GM21526 (cell line): Measurements from ENCODE around the gene PRR19.
A peak's percentile ranks its signal among the peaks of the same experiment; 100 is the strongest.
"Not testable (repeated sequence)": the region's sequence is repeated elsewhere in the genome, so short reads cannot be mapped to it uniquely, and the experiment has no call there.

ENCODE experiments used
- ATAC-seq: cut with Tn5 transposase; IDR thresholded peaks from one replicate; pipeline ENCODE4 v1.9.1; 2021; ENCODE audit warnings: moderate library complexity; ENCODE audit not compliant: unreplicated experiment, low FRiP score

PRR19 gene, protein sequence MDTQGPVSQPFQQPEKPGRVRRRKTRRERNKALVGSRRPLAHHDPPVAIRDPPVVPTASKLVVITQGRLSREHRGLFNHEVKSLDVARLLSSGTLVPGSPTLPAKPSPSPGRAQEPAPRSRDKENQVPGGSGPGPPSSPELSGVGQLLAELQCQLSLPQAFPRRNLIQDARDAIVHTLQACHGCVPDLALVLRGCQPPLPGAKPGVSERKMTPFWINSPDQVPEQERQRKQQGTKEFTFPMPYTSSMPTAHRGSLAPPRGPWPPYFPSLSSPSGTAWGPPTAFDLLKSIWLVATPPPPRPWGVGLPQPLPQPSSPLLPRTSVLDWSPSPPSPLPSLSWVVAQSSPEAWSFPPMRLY

DNA sequence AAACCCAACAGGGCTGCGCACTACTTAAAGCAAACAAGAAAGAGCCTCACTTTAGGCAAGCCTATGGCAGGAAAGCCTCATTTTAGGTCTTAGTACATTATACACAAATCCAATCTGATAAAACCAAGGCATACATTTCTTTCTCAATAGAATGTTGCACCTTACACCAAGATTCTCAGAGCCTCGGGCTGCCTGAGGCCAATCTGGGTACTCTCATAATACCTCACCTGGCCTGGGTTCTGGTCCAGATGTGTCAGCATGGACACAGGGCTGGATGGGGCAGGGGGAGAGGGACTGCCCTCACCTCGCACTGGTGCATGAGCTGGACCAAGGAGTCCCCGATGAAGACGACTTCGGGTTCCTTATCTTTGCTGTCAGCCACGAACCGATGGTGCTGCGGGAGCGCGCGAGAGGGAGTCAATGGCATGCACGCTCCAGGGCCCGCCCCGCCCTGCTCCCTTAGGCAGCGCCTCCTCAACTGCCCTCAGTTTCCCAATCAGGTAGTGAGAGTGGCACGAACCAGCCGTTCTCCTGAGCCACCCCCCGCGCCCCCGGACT, at the start of gene PRR19:
Gene PRR19, plus strand, starts transcription at position 487 of the 558 bp plus-strand sequence. CDS start 7,453 bp downstream, outside the sequence.
- no peak for ATAC-seq

DNA sequence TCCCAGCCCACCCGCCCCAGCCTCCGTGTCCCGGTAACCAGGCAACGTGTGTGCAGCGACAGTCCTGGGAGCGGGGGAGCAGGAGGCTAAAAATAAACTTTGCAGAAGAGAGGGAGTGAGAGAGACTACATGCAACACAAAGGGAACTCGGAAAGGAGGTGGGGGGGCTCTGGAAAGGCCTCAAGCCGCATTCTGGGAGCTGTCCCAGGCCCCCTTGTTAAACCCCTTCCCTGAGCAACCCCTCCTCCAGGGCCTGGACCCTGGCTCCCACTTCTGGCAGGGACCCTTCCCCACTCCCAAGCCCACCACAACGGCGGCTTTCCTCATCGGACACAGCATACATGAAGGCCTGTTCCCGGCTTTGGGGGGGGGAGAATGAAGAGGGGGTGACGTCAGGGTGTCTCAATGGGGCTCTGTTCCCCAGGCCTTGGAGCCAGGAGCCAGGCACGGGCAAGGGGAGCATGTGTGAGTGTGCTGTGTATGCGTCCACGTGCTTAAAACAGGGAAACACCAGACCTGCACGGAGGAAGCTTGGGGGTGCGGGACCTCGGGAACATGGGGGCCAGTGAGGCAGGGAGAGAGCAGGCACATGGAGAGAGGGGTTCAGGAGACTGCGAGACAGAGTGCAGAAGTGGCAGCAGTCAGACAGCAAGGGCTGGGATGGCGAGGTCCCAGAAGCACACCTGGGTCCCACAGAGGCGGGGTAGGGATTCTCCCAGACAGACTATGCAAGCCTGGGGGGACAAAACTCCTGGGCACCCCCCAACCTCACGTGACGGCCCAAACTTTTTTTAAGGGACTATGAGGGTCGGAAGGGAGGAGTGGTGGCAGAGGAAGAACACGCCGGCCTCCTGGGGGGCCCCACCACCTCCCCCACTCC, 49.3 kb upstream of the PRR19 start:
- ATAC-seq = no peak

DNA sequence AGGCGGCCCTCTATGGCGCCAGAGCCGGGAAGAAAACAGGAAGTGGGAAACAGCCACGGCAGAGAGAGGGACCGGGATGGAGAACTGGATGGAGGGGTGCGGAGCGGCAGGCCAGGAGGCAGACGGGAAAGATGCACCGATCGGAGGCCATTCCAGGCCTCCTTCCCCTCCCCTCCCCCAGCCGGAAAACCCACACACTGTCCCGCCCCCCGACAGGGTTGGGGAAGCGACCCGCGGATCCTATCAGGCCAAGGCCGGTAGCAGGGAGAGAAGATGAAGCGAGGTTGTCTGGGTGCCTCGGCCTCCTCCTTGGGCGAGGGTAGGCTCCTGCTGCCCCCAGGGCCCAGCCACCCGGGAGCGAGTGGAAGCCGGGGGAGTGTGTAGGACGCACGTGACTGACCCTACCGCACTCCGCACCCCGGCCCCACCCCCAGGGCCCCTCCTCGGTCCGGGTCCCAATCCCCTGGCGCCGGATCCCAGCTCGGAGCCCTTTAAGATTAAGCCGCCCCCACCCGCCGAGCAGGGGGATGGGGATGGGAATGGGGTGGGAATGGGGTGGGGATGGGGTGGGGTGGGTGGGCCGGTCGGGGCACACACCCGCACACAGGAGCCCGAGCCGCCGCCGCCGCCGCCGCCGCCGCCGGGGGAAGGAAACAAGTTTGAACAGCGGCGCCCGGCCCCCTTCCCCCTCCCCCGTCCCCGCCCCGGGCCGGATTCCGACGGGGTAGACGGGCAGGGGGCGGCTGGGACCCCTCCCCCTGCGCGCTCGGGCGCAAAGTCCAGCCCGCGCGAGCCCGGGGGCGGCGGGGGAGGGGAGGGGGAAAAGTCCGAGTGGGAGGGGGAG, 48.5 kb upstream of the PRR19 start:
- no peak for ATAC-seq

DNA sequence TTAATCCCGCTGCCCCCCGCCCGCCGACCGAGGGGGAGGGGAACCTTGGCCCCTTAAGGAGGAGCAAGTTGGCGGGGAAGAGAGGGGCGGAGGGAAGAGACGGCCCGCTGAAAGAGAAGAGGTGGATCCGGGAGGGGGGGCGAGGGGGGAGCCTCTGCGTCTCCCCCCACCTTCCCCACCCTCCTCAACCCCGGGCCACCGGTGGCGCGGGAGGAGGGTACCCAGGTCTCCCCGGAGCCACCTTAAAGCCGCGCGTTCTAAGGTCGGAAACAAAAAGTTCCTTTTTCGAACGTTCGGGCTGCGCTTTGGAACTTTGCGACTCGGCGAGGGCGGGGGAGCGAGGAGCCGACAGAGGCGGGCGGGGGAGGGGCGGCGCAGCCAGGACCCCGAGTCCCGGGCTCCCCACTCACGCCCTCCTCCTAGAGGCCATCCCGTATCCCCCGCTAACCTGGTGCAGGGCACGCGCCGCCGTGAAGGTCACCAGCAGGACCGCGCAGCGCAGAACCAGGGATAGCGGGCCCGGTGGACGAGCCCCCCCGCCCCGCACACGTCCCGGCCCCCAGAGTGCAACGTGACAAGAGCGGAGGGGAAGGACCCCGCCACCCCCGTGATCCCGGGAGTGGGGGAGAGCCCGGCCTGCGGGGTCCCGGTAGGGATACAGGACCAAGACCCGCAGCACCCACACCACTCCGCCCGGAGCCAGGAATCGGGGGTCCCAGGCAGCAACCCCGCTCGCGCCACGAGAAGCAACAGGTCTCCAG, 47.7 kb upstream of the PRR19 start:
- no peak for ATAC-seq

DNA sequence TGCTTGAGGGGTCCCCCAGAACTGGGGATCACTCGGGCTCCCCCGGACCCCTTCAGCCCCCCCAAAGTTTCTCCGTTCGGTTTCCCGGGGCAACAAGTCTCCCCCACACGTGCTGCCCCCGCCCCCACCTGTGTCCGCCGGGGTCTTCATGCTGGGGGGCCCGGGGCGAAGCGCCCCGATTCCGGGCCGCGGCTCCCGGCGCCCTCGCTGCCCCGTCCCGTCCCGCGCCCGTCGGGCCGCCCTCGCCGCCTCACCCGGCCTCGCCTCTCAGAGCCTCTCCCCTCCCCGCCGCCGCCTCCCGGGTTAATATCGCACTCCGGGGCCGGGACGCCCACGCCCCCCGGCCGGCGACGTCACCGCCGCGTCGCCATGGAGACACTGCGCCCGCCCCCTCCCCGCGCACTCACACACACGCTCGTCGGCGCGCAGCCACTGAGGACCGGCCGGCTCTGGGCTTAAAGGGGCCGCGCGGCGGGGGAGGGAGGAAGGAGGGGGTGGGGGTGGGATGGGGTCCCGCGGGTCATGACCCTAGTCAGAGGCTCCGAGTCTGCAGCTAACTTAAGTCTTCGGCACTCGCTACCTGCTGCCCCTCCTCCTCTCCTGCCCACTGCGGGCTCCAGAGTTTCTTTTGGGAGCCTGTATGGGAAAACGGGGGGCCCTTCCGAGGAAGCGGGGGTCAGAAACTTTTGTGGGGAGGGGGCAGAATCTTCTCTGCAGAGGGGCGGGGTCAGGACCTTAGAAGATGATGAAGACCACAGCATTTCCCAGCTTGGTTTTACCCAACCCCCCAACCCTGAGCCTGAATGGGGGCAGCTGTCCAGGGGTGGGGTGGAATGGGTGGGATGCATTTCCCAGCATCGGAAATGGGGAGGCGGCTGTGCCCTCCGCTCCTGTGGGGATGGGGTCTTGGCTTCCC, 46.8 kb upstream of the PRR19 start, which contains the start of gene ERF:
Gene ERF, minus strand, starts transcription at position 279 of the 916 bp plus-strand sequence. Its CDS starts 129 bp downstream, at position 150.
- ATAC-seq = no peak

DNA sequence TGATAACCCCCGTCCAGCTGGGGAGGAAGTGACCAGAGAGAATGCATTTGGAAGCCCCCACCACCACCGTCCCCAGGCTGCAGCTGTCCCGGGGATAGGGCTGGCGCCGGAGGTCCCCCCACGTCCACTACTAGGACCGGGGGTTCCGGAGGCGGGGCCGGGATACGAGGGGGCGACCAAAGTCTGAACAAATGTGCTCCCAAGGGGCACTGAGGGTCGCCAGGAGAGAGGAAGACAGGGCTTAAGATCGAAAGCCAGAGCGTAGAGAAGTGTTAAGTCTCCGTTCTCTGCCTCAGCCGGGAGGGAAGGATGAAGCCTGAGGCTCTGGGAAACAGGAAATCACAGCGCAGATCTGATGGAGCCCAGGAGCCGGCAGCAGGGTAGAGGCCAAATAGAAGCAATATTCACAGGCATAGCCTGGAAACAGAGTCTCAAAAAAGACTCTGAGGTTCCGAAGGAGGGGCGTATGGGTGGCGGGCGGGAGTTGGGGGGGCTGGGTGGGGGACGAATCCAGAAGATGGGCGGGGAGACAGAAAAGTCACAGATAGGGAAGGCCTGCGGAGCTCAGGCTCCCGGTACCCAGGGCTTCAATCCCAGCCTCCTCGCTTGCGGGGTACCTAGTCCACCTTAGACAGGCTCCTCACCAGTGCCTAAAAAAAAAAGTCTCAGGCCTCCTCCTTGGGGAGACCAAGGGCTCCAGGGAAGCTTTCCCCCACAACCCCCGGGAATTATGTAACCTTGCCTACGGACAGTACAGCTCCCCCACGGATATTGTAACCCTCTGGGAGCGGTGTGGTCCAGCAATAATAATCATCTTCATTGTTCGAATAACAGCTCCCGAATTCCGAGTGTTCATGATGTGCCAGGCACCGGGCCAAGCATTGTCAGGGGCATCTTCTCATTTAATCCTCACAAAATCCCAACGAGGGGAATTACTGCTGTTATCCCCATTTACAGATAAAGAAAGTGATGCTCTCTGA, 45.9 kb upstream of the PRR19 start:
- no peak for ATAC-seq

DNA sequence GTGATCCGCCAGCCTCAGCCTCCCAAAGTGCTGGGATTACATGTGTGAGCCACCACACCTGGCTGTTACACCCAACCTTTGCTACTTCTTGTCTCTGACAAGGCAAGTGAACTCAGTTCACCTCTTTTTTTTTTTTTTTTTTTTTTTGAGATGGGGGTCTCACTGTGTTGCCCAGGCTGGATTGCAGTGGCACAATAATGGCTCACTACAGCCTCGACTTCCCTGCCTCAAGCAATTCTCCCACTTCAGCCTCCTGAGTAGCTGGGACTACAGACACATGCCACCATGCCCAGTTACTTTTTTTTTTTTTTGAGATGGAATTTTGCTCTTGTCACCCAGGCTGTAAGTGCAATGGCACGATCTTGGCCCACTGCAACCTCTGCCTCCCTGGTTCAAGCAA, 44.1 kb upstream of the PRR19 start:
- not testable (repeated sequence) for ATAC-seq

DNA sequence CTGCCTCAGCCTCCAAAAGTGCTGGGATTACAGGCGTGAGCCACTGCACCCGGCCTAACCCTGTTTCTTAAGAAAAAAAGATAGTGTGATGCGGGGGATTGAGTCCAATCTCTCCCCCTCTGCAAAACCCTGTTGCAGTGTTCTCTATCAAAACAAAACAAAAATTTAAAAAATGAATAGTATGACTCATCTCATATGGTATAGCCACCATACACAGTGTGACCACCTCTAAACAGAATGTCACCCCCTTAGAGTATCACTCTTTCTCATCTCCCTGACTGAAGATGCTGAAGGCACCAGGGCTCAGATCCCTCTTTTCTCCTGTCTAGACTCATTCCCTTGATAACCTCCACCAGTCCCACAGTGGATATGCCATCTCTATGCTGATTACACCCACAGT, 40.2 kb upstream of the PRR19 start:
- no peak for ATAC-seq

DNA sequence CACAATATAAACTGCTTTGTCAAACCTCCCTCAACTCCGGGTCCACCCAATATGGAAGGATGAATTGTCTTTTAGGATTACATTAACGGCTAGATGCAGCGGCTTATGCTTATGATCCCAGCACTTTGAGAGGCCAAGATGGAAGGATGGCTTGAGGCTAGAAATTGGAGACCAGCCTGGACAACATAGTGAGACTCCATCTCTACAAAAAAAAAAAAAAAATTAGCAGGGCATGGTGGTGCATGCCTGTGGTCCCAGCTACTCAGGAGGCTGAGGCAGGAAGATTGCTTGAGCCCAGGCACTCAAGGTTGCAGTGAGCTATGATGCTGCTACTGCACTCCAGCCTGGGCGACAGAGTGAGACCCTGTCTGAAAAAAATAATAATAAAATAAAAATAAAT, 35.8 kb upstream of the PRR19 start:
- not testable (repeated sequence) for ATAC-seq

DNA sequence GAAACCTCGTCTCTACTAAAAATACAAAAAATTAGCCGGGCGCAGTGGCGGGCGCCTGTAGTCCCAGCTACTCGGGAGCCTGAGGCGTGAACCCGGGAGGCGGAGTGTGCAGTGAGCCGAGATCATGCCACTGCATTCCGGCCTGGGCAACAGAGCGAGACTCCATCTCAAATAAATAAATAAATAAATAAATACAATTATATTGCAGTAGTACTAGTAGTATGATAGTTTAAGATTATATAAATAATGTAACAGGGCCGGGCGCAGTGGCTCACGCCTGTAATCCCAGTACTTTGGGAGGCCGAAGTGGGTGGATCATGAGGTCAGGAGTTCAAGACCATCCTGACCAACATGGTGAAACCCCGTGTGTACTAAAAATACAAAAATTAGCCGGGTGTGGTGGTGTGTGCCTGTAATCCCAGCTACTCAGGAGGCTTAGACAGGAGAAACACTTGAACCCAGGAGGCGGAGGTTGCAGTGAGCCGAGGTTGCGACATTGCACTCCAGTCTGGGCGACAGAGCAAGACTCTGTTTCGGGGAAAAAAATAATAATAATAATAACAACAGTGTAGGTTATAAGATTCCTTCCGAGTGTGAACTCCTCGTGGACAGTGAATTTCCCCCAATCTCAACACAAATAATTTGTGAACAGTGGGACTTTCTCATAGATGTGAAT, 34.9 kb upstream of the PRR19 start:
- not testable (repeated sequence) for ATAC-seq

DNA sequence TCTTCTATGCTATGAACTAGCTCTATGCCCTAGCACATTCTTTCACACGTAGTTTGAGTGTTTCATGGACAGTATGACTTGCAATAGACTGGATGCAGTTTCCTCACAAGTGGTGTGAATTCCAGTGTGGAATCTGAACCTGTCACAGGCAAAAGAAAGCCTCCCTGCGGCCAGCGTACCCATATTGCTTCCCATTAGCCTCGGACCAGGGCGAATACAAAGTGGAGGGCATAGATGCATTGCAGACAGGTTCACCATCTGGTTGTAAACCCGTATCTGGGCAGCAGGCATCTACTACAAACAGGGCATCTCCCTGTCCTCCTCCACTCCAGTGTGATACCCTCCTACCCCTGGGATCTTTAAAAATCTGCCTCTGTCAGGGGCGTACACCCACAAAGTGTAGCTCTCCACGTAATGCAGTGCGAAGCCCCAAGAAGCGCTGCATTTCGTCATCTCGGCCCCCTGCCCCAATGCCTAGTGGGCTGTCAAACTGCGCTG, 34.2 kb upstream of the PRR19 start:
- ATAC-seq = no peak

DNA sequence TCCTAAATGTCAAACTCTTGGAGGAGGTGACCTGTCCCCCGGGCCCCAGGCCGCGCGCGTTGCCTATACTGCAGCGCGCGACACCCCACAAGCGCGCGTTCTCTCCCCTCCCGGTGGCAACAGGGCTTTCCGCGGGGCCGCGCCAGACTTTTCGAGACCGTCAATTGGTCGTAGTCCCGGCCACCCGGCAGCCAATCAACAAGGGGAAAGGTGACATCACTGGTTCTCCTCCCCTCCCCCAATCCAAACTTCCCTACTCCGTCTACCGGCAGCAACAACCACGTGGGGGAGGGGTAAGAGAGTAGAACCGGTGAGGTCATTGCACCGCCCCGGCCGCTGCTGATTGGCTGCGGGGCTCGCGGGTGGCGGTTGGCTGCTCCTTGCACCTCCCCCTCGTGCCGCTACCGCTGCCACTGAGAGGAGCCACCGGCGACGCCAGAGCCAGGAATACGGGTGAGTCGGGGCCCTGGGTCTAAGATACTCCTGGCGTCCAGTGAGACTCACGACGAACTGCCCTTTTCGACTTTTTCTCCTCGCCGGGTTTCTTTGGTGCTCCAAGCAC, 33.7 kb upstream of the PRR19 start:
- peak; percentile 50 for ATAC-seq

DNA sequence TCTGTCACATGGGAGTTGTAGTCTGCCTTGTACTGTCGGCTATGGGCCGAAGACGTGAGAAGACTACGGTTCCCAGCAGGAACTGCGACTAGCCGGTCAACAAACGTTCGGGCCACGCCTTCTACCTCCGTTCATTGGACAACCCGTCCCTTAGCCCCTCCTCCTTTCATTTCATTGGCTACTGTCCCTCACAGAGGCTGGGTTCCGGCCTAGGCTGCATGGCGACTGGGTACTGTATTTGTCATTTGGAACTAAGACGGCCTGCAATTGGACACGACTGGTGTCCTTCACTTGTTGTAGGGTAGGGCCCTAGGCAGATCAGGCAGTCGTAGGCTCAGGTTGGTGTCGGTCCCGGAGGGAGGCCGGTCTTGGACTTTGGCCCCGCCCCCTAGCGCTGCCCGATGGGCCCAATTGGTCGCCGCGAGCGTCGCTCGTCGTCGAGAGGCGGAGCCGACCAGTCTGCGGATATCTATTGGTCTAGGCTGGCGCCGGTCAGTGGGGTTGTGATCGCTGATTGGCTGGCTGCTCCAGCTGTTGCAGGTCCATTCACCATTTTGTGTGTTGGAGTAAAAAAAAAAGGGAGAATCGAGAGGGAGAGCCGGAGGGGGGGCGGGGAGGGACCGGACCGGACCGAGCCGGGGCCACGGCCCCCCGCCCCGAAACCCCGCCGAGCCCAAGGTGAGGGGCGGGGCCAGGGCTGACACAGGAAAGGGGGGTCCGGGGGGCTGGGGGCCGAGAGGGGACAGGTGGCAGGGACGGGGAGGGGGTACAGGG, 33.0 kb upstream of the PRR19 start, which contains the start of gene CIC:
Gene CIC, plus strand, starts transcription at position 549 of the 774 bp plus-strand sequence. CDS start 2,532 bp downstream, outside the sequence.
- peak; percentile 66 for ATAC-seq

DNA sequence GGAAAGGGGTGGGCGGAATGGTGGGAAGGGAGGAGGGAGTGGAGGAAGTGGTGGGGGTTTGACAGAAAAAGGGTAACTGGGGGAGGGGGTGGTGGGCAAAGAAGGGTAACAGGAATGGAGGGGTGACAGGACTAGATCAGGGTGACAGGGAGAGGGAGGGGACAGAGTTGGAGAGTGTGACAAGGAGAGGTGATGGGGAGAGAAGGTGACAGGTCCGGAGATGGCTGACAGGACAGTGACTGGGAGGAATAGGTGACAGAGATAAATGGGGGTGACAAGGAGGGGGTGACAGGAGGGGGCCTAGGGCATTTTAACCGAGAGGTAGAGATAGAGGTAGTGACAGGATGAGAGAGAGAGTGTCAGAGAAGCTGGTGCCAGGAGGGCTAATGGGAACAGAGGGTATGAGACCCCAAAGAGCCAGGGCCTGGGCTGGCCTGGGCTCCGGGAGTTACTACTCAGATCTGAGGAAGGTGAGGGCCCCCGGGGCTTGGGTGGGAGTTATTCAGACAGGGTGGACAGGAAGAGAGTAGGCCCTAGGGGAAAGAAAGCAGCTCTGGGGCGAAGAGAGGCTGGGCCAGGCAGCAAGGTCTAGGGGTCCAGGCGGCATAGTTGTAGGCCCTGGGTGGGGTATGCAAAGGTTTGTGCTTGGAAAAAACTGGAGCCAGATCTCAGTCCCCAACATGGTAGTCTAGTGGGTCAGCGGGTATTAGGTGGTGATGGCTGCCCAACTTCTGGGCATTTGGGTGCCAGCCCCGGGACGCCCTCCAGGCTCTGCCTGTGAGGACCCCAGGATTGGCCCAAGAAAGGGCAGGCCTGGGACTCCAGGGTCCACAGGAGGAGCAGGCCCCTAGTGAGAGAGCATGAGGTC, 32.2 kb upstream of the PRR19 start:
- no peak for ATAC-seq
